LNCAP (cell line): ENCODE results near the gene ASPSCR1.

Experiments
- TF ChIP-seq, protein P1 (sequence below): fragments of 450-650 bp; IDR thresholded peaks from 2 replicates; pipeline ENCODE4 v1.5.1; 2017; ENCODE audit warnings: mild to moderate bottlenecking

The ASPSCR1 gene

DNA sequence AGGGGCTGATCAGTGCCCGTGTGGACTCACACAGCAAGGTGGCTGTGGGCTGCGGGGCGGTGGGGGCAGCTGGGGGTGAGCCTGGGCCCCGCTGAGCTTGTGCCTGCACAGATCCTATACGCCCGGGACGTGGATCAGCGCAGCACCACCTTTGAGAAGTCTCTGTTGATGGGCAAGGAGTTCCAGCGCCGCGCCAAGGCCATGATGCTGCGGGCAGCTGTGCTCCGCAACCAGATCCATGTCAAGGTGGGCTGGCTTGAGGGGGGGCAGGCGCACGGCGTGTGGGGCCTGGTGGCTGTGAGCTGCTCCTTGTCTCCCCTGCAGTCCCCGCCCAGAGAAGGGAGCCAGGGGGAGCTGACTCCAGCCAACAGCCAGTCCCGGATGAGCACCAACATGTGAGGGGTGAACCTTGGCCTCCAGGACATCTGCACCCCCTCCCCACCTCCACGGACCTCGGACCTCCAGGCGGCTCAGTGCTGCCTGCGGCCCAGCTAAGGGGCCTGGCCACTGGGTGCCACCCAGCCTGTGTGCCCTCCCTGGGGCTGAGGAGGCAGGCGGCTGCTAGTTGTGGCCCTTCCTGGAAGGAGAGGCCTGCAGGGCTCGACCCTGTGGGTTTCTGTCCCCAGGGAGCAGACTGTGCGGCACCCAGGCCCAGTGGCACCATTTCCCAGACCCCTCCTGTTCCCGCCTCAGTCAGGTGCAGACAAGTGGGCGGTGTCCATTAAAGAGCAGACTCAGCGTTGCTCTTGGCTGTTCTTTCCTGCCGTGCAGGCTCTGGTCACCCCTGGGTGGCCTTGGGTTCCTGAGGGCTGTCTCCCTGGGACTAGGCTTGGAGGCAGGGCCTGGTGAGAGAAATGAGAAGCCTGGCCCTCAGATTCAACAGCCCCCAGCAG, 79.5 kb downstream of the ASPSCR1 start:
- TF ChIP-seq, protein P1, sequence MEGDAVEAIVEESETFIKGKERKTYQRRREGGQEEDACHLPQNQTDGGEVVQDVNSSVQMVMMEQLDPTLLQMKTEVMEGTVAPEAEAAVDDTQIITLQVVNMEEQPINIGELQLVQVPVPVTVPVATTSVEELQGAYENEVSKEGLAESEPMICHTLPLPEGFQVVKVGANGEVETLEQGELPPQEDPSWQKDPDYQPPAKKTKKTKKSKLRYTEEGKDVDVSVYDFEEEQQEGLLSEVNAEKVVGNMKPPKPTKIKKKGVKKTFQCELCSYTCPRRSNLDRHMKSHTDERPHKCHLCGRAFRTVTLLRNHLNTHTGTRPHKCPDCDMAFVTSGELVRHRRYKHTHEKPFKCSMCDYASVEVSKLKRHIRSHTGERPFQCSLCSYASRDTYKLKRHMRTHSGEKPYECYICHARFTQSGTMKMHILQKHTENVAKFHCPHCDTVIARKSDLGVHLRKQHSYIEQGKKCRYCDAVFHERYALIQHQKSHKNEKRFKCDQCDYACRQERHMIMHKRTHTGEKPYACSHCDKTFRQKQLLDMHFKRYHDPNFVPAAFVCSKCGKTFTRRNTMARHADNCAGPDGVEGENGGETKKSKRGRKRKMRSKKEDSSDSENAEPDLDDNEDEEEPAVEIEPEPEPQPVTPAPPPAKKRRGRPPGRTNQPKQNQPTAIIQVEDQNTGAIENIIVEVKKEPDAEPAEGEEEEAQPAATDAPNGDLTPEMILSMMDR = no peak

DNA sequence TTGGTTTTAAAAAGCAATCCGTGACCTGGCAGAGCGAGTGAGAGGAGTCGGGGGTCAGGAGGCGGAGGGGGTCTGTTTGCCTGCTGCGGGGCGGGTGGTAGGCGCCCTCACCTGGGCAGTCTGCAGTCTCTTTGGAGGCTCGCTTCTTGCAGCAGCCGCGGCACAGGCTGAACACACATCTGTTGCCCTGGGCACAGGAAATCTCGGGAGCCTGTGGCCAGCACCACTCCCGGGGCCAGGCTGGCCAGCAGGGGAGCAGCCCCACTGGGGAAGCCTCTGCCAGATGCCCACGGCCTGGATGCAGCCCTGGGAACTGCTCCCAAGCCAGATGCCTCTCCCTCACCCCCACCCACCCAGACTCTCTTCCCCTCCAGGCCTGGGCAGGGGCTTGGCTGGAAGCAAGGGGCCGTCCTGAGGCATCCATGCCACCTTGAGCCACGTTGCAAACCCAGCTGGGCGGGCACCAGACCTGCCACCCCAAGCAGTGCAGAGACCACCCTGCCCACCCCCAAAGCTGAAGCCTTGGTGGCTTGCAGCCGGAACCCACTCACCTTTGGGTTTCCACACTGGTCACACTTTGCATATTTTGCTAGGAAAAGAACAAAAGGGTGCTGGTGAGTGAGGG, 80.9 kb downstream of the ASPSCR1 start:
- TF ChIP-seq, protein P1 = no peak

DNA sequence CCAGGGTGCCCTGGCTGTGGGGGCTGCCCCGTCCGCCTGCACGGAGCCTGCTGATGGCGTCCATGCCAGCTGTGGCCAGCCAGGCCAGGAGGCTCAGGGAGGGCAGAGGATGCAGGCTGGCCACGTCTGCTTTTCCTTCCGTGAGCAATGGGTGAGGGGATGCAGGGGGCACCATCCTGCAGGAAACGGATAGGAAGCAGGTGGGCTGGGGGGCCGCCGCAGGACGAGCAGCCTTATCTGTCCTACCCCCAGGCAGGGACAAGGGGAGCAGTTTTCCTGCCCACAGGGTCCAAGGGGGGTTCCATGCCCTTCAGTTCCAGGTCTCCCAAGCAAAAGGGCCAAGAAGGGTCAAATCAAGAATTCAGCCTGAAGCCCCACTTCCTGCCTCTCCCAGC, 81.4 kb downstream of the ASPSCR1 start:
- TF ChIP-seq, protein P1 = no peak

DNA sequence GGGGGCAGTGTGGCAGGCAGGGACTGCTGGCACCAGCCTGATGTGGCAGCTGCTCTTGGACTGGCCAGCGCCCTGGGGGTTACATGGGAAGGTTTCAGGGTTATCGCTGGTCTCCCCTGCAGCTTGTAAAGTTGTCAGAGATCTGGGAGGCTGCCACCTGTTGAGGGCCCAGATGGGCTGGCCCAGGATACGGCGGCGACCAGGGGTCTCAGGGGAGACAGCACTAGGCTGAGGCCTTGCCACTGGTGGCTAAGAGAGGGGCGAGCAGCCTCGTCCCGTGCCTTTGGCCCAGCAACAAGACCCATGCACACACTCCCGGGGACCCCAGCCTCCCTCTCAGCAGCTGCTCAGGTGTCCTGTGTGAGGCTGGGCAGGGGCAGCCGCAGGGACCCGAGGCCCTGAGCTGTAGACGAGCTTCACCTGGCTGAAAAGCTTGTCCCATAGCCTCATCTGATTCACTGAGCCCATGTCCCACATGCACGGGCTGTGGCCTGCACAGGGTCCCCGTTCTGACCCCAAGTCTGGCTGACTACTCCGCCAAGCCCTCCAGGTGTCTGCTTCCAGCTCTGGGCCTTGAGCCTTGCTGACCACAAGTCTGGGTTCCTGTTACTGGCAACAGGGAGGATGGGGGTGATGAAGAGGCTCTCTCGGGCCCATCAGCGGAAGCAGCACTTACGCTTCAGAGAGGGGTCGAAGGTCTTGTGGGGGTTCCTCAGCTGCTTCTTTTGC, 82.0 kb downstream of the ASPSCR1 start:
- TF ChIP-seq, protein P1 = no peak

DNA sequence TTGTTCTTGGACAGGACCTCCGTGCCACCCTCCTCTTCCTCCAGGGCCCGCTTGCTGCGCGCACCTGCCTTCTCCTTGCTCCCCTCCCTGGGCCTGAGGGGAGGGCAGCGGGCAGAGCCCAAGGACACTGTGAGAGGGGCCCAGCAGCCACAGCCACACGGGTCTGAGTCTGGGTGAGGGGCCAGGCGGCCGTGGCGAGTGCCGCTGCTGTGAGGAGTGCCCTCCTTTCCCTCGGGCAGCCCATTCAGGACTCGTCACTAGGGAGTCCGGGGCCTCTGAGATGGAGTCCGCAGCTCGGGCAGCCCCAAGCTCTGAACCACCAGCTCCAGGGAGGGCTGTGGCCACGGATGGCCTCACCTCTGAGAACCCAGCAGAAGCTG, 82.6 kb downstream of the ASPSCR1 start:
- TF ChIP-seq, protein P1 = no peak

DNA sequence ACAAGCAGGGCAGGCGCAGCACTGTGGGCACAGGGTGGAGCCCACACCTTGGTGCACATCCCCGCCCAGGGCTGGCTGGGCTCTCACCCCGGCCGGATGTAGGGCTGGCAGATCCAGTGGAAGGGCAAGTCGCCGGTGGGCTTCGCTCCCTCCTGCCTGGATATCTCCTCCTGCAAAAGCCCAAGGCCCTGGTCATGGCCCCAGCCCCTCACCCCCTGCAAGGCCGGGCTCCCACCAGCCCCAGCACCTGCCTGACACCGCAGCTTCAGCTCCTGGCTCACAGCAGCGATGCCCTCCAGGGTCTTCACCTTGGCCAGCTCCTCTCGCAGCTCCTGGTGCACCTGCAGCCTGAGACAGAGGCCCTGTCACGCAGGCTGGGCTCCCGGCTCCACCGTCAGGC, 83.2 kb downstream of the ASPSCR1 start:
- TF ChIP-seq, protein P1 = no peak

DNA sequence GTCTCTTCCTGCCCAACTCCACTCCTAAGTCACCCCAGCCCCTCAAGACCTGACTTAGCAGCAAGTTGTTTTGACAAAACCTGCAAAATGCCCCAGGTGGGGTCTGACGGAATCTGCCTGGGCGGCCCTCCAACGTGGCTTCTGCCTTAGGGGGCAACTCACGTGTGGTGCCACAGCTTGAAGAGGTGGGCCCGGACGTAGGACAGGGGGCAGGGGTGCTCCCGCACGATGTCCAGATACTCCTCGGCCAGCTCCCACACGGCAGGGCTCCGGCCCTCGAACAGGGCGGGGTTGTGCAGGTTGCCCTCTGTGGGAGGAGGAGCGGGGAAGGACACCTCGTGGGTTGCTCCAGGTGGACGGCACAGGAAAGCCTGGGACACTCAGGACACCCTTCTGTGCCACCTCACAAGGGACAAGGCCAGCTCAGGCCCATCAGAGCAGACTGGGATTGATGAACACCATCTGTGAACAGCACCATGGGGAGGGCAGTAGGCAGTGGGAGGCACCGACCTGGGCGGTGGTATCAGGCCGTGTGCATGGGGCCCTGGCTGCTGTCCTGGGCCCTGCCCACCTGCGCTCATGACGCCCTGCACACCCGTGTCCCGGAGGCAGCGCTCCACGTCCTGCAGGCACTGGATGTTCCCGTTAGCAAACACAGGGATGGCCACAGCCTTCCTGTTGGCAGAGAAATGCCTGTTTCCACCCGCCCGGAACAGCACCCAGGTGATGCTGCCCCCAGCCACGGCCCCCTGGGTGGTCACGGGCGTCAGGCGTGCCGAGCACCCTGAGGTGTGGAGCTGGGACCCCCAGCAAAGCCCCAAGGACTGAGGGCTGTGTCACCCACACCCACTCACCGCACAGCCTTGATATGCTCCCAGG, 83.9 kb downstream of the ASPSCR1 start:
- TF ChIP-seq, protein P1 = no peak
